Stimulated activated CD8-positive, alpha-beta memory T cell treated with anti-CD3 and anti-CD28 coated beads, Interleukin-7, amount 100 ng/mL, for 4 hours (primary cell): Measurements from ENCODE around the gene GALNT12.

ENCODE experiments used
- DNase-seq, 2 donors: peaks; one replicate each; pipeline ENCODE4 v3.0.0-alpha.2; 2020; ENCODE audit warnings: low read depth in 2 of 2

The GALNT12 gene, protein sequence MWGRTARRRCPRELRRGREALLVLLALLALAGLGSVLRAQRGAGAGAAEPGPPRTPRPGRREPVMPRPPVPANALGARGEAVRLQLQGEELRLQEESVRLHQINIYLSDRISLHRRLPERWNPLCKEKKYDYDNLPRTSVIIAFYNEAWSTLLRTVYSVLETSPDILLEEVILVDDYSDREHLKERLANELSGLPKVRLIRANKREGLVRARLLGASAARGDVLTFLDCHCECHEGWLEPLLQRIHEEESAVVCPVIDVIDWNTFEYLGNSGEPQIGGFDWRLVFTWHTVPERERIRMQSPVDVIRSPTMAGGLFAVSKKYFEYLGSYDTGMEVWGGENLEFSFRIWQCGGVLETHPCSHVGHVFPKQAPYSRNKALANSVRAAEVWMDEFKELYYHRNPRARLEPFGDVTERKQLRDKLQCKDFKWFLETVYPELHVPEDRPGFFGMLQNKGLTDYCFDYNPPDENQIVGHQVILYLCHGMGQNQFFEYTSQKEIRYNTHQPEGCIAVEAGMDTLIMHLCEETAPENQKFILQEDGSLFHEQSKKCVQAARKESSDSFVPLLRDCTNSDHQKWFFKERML

DNA sequence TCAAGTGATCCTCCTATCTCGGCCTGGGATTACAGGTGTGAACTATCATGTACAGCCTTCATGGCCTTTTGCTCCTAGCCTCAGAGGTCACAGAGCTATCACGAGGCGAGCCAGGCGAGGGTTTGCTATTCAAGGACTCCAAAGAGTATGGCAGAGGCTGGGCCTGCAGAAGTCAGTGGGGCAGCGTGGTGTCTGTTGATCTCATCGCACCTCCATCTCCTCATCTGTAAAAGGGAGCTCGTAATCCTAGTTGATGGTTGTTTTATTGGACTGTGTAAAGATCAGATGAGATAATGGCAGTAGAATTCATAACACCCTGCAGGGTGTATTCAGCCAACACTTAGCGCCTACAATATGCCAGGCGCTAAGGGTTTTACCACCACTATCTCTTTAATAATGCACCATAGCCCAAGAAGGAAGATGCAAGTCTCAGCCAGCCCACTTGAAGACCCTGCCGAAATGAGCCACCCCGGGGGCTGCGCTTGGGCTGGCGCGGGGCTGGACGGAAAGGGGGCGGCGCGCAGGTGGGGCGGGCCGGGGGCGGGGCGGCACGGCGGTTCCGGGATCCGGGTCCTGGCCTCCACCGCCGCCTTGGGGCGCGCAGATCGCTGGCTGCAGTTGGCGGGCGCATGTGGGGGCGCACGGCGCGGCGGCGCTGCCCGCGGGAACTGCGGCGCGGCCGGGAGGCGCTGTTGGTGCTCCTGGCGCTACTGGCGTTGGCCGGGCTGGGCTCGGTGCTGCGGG, at the start of gene GALNT12:
GALNT12 (plus strand) TSS at position 601 of the 744 bp plus-strand sequence; CDS start at position 630, 29 bp downstream.
- DNase-seq: peak in 1 of 2 donors; percentile 52

DNA sequence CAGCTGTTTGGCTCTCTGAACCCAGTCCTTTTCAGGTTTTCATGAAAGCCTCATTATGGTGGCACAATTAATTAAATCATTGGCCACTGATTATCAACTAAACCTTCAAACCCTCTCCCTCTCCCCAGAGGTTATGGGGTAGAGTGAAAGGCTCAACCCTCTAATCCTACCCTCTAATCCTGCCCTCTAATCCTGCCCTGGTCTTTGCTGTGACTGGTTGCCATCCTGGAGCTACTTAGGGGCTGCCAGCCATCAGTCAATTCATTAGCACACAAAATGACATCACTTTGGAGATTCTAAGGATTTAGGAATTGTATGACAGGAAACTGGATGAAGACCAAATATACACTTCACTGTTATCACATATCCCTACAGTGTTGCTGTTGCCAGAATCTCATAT, 47.2 kb upstream of the GALNT12 start:
- no peak for DNase-seq

DNA sequence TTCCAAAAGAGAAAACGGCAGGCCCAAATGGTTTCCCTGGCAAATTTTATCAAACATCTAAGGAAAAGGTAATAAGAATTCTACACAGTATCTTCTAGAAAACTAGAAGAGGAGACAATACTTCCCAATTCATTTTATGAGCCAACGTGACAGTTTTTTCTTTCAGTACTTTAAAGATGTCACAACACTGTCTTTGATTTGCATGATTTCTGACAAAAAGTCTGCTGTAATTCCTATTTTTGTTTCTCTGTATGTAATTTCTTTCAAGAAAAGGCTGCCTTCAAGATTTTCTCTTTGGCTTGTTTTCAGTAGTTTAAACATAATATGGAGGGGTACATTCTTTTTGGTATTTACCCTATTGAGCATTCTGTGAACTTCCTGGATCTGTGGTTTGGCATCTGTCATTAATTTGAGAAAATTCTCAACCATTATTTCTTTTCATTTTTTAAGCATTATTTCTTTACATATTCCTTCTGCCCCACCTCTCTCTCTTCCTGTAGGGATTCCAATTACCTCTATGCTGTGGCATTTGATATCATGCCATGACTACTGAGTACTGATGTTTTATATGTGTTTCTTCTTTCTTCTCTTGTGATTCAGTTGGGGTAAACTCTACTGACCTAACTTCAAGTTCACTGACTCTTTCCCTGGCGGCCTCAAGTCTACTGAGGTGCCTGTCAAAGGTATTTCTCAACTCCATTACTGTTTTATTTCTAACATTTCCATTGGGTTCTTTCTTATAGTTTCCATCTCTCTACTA, 43.3 kb upstream of the GALNT12 start:
- DNase-seq: no peak

DNA sequence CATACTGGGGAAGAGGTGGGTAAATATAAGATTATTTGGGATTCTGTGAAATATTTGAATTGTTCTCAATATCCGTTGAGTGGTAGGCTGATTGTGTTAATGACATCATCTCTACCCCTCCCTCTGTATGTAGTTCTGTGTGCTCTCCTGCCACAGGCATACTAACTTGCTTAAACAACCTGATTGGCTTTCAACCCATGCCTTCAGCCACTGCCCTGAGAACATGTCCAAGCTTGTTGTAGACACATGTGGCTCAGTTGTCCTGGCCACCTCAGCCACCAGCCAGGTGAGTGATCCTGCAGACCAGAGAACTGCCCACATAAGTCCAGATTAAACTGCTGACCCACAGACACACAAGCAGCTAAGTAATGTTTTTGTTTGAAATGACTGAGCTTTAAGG, 42.2 kb upstream of the GALNT12 start:
- no peak for DNase-seq

DNA sequence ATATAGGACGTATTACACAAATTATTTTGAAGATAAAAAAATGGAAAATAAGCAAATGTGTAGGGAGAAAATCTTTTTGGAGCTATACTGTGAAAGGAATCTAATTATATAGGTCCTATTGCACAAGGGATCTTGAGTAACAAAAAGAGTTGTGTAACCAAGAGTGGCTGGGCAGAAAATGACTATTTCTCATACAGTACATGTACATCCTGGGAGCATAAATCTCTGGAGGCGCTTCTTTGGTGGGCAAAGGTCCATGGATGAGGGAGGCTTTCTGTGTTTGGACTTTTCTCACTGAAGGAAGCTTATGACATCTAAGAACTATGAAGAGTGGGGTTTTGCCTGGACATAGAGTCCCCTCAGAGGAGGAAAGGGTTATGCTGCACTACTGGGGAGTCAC, 40.9 kb upstream of the GALNT12 start:
- no peak for DNase-seq

DNA sequence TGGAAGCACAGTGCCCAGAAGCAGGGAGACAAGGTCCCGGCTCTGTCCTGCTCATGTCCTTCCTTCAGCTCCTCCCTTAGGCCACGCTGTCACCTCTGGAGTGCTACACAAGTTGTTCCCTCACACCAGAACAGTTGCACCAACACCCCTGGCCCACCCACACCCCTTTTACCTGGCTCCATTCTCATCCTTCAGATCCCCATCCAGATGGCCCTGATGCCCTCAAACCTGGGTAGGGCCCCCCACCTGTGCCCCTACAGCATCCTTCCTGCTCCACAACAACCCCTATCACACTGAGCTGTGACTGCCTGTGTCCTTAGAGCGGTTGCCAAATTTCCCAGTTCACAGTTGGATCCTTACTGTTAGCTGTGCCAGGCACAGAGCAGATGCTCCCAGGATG, 40.3 kb upstream of the GALNT12 start:
- no peak for DNase-seq

DNA sequence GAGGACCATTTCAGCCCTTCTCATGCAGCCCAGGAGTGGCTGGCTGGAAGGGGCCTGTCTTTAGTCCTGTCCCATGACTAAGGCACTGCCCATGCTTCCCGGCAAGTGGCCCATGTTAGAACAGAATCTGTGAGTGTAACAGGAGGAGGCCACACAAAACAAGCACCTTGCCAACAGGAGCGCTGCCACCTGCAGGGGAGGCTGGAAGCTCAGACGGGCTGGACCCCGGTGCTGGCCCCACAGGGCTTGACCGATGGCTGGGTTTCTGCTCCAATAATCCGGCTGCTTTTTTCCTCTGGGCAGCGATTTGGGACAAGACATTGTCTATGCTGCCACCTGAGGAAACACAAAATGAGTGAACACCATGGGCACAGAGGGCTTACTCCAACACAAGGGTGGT, 39.6 kb upstream of the GALNT12 start:
- no peak for DNase-seq

DNA sequence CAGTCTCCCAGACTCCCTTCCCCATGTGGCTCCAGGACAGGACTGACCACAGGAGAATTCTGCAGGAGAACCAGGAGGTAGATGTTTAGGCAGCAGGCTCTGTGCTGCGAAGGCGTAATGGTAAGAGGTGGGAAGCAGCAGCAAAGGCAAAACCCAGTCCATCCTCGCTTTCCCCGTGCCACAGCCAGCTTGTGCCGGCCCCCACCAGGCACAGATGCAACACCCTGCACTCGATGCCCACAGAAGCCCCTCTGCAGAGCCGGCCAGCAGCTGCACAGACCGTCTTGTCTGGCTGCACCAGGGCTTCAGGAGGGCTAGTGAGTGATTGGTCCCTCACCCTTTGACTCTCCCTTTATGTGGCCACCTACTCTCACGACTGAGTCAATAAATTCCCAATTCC, 39.1 kb upstream of the GALNT12 start:
- no peak for DNase-seq

DNA sequence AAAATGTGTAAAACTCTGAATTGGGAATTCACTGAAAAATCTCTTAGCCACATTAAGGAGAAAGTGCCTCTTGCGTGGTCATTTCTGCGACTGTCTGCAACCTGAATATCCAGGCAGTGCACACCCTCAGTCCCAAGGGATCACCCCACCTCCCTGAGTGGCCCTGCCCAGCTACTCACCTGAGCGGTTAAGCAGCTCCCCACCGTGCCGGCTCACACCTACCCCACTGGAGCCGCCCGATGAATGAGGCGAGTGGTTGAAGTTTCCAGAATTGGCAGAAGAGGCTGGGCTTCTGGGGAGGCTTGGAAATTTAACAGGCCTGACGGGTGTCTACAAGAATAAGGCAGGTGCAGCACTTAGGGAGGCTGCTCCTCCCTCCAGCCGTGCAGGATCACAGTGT, 36.8 kb upstream of the GALNT12 start:
- no peak for DNase-seq

DNA sequence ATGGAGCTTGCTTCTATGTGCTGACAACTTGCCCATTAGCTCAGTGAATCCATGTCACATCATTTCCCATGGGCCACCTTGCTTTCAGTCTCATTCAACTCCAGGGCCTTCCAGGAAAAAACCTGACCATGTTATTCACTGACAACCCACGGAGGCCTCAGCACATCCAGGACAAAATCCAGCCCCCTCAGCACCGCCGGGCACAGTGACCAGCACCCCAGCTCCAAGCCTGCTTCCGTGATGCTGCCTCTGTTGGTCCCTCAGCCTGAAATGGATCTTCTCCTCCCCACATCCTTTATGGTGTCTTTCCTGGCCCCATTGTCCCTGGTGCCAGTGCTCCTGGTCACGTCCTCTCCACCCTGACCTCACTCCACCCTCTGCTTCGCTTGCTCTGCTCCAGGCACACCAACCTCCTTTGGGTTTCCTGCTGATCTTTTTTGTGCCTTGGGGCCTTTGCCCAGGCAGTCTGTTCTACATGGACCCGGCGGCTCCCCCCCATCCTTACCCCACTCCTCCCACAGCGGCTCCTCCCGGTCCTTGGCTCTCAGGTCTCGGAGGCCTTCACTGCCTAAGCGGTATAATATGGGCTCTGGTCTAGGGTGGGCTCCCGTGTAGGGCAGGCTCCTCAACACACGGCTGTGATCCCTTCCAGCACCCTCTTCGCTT, 36.1 kb upstream of the GALNT12 start:
- DNase-seq: no peak

DNA sequence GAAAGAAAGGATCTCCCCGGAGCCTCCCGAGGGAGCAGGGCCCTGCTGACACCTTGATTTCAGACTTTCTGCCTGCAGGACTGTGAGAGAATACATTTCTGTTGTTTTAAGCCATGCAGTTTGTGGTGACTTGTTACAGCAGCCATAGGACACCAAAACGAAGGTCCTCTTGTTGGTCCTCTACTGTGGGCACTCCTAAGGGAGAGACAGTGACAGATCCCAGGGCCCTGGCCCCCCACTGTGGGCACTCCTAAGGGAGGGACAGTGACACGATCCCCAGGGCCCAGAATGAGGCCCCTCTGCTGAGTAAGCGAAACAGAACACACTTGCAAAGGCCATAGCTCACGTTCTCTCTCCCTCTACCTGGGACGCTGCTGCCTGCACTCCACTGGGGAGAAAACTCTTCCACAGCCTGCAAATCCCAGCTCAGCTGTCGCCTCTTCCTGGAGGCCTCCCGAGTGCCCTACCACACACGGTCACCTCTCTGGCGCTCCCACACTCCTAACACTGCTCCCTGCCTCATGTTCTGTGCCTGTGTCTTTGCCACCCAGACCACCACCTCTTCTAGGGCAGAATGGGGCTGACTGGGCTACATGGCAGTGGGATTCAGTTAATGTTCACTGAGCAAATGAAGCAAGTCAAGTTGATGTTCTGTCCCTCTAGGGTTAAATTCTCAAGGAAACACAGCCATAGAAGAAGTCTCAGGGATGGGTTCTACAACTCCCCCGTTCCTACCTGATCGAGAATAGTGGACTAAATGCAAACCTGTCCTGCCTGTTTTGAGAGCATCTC, 34.9 kb upstream of the GALNT12 start:
- no peak for DNase-seq

DNA sequence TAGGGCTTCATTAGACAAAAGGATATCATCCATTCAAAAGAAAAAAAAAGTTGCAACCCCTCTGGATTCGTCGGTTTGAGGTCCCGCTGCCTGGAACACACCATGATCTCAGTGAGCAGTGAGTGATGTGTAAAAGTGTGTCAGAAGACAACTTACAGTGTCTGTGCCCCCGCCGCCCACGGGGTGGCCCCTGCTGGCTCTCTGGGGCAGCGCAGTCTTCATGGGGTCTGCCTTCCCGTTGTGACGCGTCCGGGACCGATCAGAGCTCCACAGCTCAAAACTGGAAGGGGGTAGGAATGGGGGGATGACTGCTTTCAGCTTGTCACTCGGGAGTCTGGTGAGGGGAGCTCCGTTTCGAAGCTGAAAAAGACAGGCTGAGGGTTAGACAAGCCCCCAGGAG, 33.7 kb upstream of the GALNT12 start:
- DNase-seq: no peak

DNA sequence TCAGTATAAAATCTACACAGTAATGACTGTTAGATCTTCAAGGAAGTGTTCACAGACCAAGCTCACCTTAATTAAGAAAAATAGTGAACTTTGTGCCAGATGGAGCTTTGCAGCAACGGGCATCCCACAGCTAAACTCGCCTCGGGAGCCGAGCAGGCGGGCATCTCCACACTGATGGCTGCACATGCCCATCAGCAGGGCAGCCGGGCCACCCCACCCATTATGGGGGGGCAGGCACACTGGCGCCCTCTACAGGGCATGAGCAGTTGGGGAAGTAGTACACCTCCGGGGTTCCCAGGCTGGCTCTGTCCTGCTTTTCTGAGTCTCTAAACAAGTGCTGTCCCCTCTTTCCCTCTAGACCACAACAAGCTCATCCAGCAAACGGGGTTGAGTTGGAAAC, 32.7 kb upstream of the GALNT12 start:
- DNase-seq: no peak

DNA sequence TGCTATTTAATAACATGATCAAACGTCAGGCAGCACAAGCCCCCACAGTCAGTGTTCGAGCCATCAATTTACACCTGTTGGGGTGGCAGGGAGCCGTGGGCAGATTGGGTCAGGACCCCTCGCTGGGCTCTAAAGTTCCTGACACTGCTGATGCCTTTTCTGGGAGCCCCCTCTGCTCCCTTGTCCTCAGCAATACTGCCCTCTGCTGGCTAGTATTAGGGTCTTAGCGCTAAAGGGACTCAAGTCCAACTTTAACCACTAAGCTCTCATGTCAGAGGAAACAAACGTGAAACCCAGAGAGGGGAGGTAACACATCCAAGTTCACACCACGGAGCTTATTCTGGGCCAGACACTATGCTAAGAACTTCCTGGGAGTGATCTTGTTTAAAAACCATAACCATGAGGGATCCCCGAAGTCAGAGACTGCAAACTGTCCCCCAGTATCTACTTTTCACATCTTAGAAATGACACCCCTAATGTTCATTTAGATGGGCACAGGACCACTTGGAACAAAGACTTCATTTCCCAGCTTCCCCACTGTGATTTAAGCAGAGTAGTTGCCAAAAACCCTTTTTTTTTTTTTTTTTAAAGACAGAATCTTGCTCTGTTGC, 31.5 kb upstream of the GALNT12 start:
- no peak for DNase-seq

DNA sequence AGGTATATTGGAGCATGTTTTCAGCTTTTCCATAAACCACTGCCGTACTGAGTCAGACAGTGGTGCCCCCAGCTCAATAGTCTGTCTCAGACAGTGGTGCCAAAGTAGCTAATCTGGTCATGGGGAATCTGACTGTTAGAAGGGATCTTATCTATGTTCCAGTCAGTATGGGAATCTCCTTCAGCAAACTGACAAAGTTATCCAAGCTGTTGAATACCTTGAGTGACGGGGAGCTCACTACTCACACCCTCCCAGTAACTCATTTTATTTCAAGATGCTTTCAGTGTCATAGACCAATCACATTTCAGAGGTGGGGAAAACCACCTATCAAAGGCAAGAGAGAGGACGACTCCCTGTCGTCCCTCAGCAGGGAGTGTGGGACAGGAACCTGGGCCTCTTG, 29.9 kb upstream of the GALNT12 start:
- no peak for DNase-seq

DNA sequence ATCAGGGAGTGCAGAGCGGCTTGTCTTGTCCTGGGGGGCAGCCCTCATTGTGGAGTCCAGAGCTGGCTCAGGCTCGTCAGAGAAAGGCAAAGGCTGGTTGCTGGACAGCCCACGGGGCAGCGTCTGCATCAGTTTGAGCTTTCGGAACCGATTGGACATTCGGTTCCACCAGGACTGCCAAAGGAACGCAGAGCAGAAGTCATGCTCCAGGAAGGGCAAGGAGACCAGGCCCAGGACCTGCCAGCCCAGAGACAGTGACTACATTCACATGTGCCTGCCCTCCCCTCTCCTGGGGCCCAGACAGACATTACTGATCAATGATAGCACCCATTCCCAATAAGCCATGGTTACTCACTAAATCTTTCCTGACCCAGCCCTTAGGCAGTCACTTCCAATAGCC, 29.2 kb upstream of the GALNT12 start:
- no peak for DNase-seq

DNA sequence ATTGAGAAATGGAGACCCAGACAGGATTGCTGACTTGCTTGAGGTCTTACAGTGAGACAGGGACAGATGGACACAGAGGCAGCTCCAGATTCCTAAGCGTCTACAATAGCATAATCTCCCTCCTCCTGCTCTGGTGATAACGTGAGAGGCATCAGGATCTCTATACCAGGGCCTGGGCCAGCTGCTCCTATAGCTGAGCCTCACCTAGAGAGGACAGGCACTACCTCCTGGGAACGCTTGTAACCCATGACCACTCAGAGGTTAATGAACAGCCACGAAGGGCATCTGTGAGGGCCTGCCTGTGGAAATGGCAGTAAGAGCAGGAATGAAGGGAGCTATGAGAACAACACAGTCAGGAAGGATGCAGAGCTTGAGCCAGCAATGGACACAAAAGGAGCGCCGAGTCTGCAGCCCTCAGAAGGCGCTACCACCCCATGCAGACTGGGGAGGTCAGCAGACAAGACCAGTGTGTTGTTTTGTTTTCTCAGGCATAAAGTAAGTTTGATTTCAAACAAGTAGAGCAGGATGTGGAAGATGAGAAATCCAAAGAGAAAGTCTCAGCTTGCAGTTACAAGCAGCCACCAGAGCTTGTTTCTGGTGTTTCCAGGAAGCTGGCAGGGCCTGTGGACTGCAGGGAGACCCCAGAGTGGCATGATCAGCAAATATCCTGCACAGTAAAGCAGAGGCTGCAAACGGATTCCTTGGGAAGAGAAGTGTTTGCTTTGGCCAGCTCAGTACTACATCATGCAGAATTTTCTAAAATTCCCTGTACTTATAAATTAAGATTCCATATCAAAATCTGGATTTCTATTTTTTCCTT, 28.5 kb upstream of the GALNT12 start:
- no peak for DNase-seq

DNA sequence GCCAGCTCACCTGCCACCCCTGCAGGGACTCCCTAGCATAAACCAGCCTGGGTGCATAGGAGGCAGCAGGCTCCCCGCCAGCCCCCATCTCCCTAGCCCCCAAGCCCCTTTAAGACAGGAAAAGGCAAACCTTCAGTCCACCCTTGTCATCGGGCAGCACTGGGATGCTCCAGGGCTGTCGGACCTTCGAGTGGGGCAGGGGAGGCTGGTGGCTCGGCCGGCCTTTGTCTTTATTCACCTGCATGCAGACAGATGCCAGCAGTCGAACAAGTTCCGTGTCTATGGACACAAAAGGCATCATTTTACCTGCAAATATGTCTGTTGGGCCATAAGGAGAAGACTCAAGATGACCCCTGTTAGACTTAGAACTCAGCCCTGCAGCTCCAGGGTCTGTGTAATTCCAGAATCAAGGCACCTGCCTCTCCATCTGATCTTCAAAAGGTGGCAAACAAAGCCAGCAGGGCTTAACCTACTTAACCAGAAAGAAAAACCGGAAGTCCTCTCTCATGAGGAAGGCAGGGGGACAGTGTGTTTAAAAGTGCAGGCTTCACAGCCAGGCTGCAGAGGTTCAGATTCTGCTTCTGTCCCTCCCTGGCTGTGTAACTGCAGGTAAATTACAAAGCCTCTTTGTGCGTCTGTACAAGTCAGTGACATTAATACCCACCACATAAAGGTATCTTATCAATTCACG, 27.3 kb upstream of the GALNT12 start:
- no peak for DNase-seq
